IPS DF 4.7 (cell line): ENCODE results near the gene PDE4D.

Experiments
- DNase-seq: peaks from one replicate; pipeline ENCODE4 v3.0.0-alpha.2; 2013; ENCODE audit warnings: low spot score; ENCODE audit errors: extremely low read depth

Gene PDE4D

GRCh38 chr5:59264013-59264412 lies 629.5 kb downstream of the PDE4D start:
- no peak for DNase-seq

GRCh38 chr5:59261969-59262368 lies 631.6 kb downstream of the PDE4D start:
- DNase-seq: no peak

GRCh38 chr5:59260973-59261372 lies 632.6 kb downstream of the PDE4D start:
- DNase-seq: no peak

- no peak for DNase-seq
These were observed 633.3 kb downstream of the PDE4D start for GRCh38 chr5:59260200-59260599.

- DNase-seq: no peak
These were observed 634.3 kb downstream of the PDE4D start for GRCh38 chr5:59259237-59259636.

GRCh38 chr5:59257488-59258400 lies 635.8 kb downstream of the PDE4D start:
- DNase-seq: no peak

- DNase-seq: no peak
These were observed 637.2 kb downstream of the PDE4D start for GRCh38 chr5:59256331-59256730.

GRCh38 chr5:59254055-59254687 lies 639.4 kb downstream of the PDE4D start:
- no peak for DNase-seq

- no peak for DNase-seq
These were observed 639.9 kb downstream of the PDE4D start for GRCh38 chr5:59253625-59254024.

- DNase-seq: no peak
These were observed 641.9 kb downstream of the PDE4D start for GRCh38 chr5:59251627-59252026.

GRCh38 chr5:59249726-59250125 lies 643.8 kb downstream of the PDE4D start:
- no peak for DNase-seq

GRCh38 chr5:59249160-59249559 lies 644.4 kb downstream of the PDE4D start:
- no peak for DNase-seq

GRCh38 chr5:59246882-59247281 lies 646.6 kb downstream of the PDE4D start:
- DNase-seq: no peak

GRCh38 chr5:59246145-59246869 lies 647.2 kb downstream of the PDE4D start:
- no peak for DNase-seq

- DNase-seq: no peak
These were observed 648.3 kb downstream of the PDE4D start for GRCh38 chr5:59245198-59245597.

- DNase-seq: no peak
These were observed 652.0 kb downstream of the PDE4D start for GRCh38 chr5:59241552-59241951.

GRCh38 chr5:59241119-59241518 lies 652.4 kb downstream of the PDE4D start:
- DNase-seq: no peak

GRCh38 chr5:59238126-59238902 lies 655.2 kb downstream of the PDE4D start:
- no peak for DNase-seq

GRCh38 chr5:59236986-59237385 lies 656.5 kb downstream of the PDE4D start:
- no peak for DNase-seq

- no peak for DNase-seq
These were observed 657.1 kb downstream of the PDE4D start for GRCh38 chr5:59236448-59236847.

- no peak for DNase-seq
These were observed 659.3 kb downstream of the PDE4D start for GRCh38 chr5:59234236-59234635.
